ENCODE data around the gene SLC13A5. TPM values are rescaled to one million over a fixed set of nuclear protein-coding genes. Genes with fewer than 3 reads are reported as not detected.
"Not testable (repeated sequence)": the region's sequence is repeated elsewhere in the genome, so short reads cannot be mapped to it uniquely, and the experiment has no call there.

The SLC13A5 gene
- total RNA-seq, 4 donors from 2014 or later: not detected

DNA sequence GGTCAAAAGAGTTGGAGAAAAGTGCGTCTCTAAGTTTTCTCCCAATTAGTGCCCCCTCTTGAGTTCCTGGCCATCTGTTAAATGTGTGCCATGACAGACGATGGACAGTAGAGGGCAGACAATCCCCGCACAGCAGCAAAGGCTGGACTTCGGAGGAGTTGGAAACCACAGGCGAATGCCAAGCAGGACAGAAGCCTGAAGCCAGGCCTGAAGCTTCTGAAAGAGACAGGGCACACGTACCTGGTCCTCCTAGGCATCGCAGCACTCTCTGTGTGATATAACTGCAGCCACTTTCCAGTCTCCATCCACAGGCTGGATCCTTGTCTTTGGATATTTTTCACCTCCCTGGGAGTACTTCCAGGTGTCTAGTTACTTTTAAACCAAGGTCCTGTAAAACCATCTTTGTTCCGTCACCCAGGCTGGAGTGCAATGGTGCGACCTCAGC, 47.1 kb downstream of the SLC13A5 start:
- no peak overlapping the region for H3K4me3 ChIP-seq
- in situ Hi-C loops (cut with MboI; ENCODE audit: low pct_ligation_motif_present in 1 of 4, low pct_unique_long_range_greater_than_20kb in 1 of 4, low sequenced_read_pairs in 3 of 4): loop anchor here in 2 of 4 donors (10.0 to 25.0 kb wide), 3 partner anchors 179 to 346 kb away; partner anchors contain the start of genes BCL6B (in 1 of the 2) and RNASEK (in 1 of the 2)

DNA sequence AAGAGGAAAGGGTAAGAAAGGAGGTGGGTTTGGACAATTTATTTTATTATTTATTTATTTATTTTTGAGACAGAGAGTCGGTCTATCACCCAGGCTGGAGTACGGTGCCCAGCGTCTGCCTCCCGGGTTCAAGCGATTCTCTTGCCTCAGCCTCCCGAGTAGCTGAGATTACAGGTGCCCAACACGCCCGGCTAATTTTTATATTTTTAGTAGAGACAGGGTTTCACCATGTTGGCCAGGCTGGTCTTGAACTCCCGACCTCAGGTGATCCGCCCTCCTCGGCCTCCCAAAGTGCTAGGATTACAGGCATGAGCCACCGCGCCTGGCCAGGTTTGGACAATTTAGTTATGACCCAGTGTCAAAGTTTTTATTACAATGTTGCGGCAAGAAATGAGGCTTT, 50.0 kb downstream of the SLC13A5 start:
- H3K27me3 ChIP-seq: peaks cover 46% of the 10 kb centered on the region
- in situ Hi-C loops (cut with MboI; ENCODE audit: low pct_ligation_motif_present in 1 of 4, low pct_unique_long_range_greater_than_20kb in 1 of 4, low sequenced_read_pairs in 3 of 4) (loop anchor here in 2 of 4 donors (10.0 to 25.0 kb wide), 3 partner anchors 182 to 349 kb away; partner anchors contain the start of genes BCL6B (in 1 of the 2) and RNASEK (in 1 of the 2)), intact Hi-C loops (cut with DNase I; ENCODE audit: low total_unique reads) (loop anchor here (10.0 kb wide), 1 partner anchor 182 kb away; no protein-coding TSS in a partner anchor)
- 89 to 91% methylated on average over 9 to 14 of the region's 14 CpGs for WGBS, 2 donors (ENCODE audit: low coverage in 1 of 2)
- H3K36me3 ChIP-seq, H3K27ac ChIP-seq, DNase-seq, H3K9me3 ChIP-seq, H3K4me1 ChIP-seq, H3K4me3 ChIP-seq: not testable (repeated sequence)

More for the DNA sequence above, 47.1 kb downstream of the SLC13A5 start:
- Histone ChIP-seq H3K4me1 (peaks cover 0 to 5% (median 2%) of the 10 kb centered on the region in 4 donors), H3K36me3 (no peaks in the 10 kb centered on the region), H3K27me3 (peaks cover 36% of the 10 kb centered on the region), H3K9me3 (no peaks in the 10 kb centered on the region), H3K27ac (no peak overlapping the region)
- WGBS, 2 donors (ENCODE audit: low coverage in 1 of 2): 19% methylated on average over 9 of the region's 9 CpGs; no CpG with 5 or more reads in 1 of the 2 donors
- peak; percentile 66 for DNase-seq
- intact Hi-C loops (cut with DNase I; ENCODE audit: low total_unique reads): loop anchor here (10.0 kb wide), 1 partner anchor 179 kb away; no protein-coding TSS in a partner anchor
- TF ChIP-seq POLR2A (IDR thresholded peaks at IDR 0.05): no peak
- no peak for TF ChIP-seq POLR2AphosphoS5 (IDR thresholded peaks at IDR 0.05)
- no peak for TF ChIP-seq EP300 (IDR thresholded peaks at IDR 0.05; ENCODE audit: low read depth)
- TF ChIP-seq, protein P1, sequence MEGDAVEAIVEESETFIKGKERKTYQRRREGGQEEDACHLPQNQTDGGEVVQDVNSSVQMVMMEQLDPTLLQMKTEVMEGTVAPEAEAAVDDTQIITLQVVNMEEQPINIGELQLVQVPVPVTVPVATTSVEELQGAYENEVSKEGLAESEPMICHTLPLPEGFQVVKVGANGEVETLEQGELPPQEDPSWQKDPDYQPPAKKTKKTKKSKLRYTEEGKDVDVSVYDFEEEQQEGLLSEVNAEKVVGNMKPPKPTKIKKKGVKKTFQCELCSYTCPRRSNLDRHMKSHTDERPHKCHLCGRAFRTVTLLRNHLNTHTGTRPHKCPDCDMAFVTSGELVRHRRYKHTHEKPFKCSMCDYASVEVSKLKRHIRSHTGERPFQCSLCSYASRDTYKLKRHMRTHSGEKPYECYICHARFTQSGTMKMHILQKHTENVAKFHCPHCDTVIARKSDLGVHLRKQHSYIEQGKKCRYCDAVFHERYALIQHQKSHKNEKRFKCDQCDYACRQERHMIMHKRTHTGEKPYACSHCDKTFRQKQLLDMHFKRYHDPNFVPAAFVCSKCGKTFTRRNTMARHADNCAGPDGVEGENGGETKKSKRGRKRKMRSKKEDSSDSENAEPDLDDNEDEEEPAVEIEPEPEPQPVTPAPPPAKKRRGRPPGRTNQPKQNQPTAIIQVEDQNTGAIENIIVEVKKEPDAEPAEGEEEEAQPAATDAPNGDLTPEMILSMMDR (IDR thresholded peaks at IDR 0.05): peak; percentile 76 to 88 (median 79)

DNA sequence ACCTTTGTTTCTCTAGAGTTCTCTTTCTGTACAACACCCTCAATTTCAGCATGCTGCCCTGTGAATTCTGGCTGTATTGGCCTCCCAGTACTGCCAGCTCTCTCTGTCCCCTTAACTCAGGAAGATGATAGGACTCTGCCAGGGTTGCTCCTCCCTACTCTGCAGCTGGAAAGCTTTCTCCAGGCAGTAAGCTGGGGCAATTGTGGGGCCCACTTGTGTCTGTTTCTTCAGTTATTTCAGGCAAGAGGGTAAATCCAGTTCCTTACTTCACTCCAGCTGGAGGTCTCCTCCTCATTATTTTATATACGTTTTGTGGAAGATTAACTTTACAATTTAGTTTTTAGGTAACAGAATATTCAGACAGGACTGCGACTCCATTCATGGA, 51.7 kb downstream of the SLC13A5 start:
- Histone ChIP-seq H3K36me3 (no peaks in the 10 kb centered on the region), H3K27ac (no peak overlapping the region), H3K4me3 (no peak overlapping the region), H3K27me3 (peaks cover 50% of the 10 kb centered on the region), H3K9me3 (no peaks in the 10 kb centered on the region), H3K4me1 (peaks cover 0 to 12% (median 2%) of the 10 kb centered on the region in 4 donors)
- in situ Hi-C loops (cut with MboI; ENCODE audit: low pct_ligation_motif_present in 1 of 4, low pct_unique_long_range_greater_than_20kb in 1 of 4, low sequenced_read_pairs in 3 of 4): loop anchor here in 2 of 4 donors (10.0 to 25.0 kb wide), 3 partner anchors 183 to 351 kb away; partner anchors contain the start of genes BCL6B (in 1 of the 2) and RNASEK (in 1 of the 2)
- intact Hi-C loops (cut with DNase I; ENCODE audit: low total_unique reads): loop anchor here (10.0 kb wide), 1 partner anchor 183 kb away; no protein-coding TSS in a partner anchor
- TF ChIP-seq EP300 (IDR thresholded peaks at IDR 0.05; ENCODE audit: low read depth): no peak
- TF ChIP-seq, protein P1 (IDR thresholded peaks at IDR 0.05): no peak
- TF ChIP-seq POLR2AphosphoS5 (IDR thresholded peaks at IDR 0.05): no peak
- no peak for TF ChIP-seq POLR2A (IDR thresholded peaks at IDR 0.05)
- 74 to 100% methylated on average over 1 to 2 of the region's 2 CpGs for WGBS, 2 donors (ENCODE audit: low coverage in 1 of 2)
- no peak for DNase-seq

DNA sequence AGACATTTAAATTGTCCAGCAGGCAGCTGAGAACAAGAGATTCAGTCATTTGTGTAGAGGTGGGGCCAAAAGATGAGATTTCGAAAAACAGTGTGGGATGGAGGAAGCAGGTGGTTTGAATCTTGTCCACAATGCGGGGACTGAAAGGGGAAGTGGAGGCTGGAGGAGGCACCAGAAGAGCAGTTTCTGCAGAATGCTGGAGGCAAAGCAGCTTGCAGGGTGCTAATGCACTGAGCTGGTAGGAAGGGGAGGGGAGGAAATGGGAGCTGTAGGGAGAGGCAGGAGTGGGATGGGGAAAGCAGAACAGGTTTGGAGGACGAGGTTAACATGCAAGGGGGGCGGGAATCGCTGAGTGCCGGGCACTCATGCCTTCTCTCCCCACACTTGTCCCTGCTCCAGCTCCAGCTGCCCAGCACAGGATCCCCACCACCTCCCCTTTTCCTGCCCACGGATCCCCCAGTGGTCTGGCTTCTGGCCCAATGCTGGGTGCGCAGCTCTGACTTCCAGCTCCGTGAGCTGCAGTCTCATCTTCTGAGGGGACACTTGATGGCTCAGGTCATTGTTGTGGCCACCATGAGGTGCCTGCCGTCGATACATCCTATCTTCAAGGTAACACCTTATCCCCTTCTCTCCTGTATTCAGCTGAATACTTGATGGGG, 52.2 kb downstream of the SLC13A5 start:
- 40 to 49% methylated on average over 2 to 11 of the region's 11 CpGs for WGBS, 2 donors (ENCODE audit: low coverage in 1 of 2)
- TF ChIP-seq EP300 (IDR thresholded peaks at IDR 0.05; ENCODE audit: low read depth): no peak
- TF ChIP-seq POLR2A (IDR thresholded peaks at IDR 0.05): no peak
- no peak for TF ChIP-seq POLR2AphosphoS5 (IDR thresholded peaks at IDR 0.05)
- TF ChIP-seq, protein P1 (IDR thresholded peaks at IDR 0.05): no peak
- Histone ChIP-seq H3K27me3 (peaks cover 52% of the 10 kb centered on the region), H3K36me3 (no peaks in the 10 kb centered on the region), H3K9me3 (no peaks in the 10 kb centered on the region), H3K27ac (no peak overlapping the region), H3K4me1 (peaks cover 0 to 8% (median 0%) of the 10 kb centered on the region in 4 donors), H3K4me3 (no peak overlapping the region)
- no peak for DNase-seq
- in situ Hi-C loops (cut with MboI; ENCODE audit: low pct_ligation_motif_present in 1 of 4, low pct_unique_long_range_greater_than_20kb in 1 of 4, low sequenced_read_pairs in 3 of 4) (loop anchor here in 2 of 4 donors (10.0 to 25.0 kb wide), 3 partner anchors 184 to 351 kb away; partner anchors contain the start of genes BCL6B (in 1 of the 2) and RNASEK (in 1 of the 2)), intact Hi-C loops (cut with DNase I; ENCODE audit: low total_unique reads) (loop anchor here (10.0 kb wide), 1 partner anchor 184 kb away; no protein-coding TSS in a partner anchor)

All from transverse colon (tissue), 4 donors.